HG03064 (cell line): Measurements from ENCODE around the gene HSD17B2.

Source experiments
- ATAC-seq: cut with Tn5 transposase; IDR thresholded peaks from one replicate; pipeline ENCODE4 v1.9.1; 2021; ENCODE audit warnings: low read depth; ENCODE audit not compliant: unreplicated experiment

The HSD17B2 gene

DNA sequence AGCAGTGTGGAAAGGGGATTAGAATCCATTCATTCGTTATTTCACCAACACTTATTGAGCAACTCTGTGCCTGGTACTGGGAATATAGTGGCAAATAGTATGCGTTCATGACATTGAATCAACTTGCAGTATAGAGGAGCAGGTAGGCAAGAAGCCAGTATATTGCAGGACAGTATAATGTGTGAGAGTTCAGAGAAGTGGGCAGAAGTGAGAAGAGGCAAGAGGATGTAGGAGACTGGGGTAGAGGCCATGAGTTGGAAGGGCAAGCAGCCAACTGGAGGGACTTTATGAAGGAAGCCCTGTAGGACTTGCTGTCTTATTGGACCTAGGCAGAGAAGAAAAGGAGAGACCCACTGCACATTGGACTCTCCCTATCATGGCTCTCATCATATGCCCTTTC lies 12.3 kb downstream of the HSD17B2 start:
- no peak for ATAC-seq

DNA sequence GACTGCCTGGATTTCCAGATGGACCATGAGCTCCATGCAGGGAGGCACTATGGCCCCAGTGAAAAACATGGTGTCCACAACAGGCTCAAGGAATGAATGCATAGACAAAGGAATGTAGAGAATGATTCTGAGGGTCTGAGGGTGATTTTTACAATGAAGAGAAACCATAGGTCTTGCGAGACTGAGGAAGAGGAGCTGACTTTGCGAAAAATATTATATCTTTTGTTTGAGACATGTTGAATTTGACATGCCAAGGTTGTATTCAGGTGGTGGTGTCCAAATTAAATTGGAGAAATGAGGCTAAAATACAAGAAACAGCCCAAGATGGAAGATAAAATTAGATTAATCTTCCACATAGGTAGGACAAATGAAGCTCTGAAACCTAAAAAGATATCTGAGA lies 12.7 kb downstream of the HSD17B2 start:
- no peak for ATAC-seq

DNA sequence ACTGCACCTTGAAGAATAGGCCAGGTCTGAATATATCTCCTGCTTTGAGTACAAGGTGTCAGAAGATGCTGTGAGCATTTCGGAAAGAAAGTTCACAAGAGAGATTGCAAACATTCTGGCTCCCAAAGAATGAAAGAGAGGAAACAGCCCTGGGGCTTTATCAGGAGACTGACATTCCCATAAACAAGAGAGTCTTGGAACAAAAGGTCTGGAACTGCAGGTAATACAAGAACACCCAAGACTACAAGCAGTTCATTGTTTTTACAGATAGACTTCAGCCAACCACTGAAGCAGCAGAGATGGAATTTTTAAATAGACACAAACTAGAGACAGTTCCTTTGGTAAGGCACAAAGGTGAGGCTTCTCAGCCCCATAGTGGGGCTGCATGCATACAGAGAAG lies 14.4 kb downstream of the HSD17B2 start:
- ATAC-seq = no peak

DNA sequence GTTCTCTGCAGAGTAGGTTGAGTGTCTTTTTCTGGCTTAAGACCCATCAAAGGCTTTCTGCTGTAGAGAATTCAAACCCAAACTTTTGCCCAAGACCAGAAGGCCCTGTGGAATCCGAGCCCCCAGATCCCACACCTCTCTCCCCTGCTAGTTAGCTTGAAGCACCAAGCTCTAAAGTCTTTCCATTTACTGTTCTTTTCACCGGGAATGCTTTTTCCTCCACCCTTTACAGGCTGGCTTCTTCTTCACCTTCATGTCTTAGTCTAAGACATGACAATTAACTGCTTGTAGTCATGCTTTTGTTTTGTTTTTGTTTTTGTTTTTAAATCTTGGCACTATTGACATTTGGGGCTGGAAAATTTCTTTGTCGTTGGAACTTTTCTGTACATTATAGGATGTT lies 15.5 kb downstream of the HSD17B2 start:
- no peak for ATAC-seq

DNA sequence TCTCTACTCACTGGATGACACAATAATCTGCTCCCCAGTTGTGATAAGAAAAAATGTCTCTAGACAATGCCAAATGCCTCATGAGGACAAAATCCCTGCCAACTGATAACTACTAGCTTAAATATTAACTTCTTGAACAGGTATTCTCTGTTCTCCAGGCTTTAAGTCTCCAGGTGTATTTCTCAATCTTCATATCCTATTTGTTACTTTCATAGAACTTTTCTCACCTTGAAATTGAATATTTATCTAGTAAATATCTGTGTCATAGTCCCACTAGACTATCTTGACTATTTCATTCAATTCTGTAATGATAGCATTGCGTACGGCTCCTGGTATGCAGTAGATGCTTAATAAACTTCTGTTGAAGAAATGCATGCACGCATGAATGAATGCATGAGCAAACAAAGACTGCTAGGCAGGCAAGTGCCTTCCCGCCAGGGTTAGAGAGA lies 15.9 kb downstream of the HSD17B2 start:
- no peak for ATAC-seq

DNA sequence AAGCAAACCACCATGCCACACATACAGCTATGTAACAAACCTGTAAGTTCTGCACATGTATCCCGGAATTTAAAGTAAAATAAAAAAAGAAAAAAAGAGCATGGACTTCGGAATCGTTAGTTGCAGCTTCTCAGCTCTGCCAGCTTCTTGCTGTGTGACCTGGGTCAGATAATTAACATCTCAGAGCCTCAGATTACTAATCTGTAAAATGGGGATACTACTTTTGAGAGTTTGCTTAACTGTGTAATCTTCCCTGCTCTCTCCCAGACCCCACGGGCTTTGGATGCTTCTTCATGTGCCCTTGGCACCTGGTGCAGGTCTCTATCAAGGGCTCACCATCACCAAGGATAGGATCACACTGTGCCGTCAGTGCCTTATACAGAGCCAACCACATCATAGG lies 16.6 kb downstream of the HSD17B2 start:
- ATAC-seq = no peak

DNA sequence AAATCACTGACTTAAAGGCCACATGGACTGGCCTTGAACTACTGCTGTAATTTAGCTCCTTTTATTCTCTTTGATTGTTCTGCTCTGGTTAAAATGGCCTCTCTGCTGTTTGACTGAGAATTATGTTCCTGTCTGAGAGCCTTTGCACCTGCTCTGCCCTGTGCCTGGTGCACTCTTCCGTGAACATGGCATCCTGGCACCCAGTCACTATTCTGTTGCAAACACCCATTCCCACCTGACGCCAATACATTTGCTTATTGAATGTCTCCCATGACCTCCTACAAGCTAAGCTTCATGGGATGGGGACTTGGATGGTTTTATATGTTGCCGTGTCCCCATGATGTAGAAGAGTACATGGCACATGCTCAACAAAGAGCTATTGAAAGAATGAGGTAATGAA lies 20.1 kb downstream of the HSD17B2 start:
- ATAC-seq = no peak

DNA sequence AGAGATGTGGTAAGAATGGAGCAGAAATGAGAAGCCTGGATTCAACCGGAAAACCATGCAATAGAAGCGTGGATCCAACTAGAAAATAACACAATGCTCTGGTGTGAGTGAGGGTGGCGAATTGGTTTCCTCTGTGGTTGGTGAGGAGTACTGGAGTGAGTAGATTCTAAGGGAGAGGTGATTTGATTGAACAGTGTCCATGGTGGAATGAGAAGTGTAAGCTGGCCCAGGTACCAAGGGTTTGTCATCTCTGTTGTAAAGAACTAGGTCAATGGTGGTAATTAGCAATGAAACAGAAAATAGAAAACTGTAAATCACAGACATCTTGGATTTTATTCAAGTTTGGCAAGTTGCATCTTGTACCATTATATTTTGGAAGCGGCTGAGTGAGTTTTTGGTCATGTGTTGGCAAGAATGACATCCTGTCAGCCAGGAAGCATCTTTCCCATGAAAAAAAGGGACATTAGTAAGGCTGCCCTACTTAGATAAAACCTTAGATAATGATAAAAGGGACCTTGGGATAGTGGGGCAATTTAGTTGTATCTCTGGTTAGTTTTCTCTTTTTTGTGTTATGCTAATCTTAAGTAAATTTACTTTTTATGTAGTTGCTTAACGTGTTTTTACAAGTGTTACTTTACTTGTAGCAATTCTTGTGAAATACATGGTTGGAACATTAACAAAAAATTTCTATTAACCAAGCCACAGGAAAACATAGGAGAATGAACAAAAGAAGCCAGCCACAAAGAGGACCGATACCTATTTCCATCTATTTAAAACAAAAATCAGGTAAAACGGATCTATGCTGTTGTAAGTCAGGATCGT lies 20.9 kb downstream of the HSD17B2 start:
- ATAC-seq = no peak

DNA sequence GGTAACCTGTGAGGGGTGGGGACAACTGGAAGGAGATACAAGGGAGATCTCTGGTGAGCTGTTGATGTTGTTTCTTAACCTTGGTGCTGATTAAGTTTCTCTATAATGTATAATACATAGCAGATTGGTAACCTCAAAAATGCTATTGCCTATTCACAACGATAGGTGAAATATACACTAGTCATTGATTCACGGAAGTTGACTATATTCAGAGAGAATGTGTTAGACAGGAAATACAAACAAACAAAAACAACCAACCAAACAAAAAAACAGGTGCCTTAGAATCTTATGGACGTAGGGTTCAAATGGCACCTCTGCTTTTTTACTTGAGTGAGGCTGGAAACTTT lies 21.5 kb downstream of the HSD17B2 start:
- ATAC-seq = no peak

DNA sequence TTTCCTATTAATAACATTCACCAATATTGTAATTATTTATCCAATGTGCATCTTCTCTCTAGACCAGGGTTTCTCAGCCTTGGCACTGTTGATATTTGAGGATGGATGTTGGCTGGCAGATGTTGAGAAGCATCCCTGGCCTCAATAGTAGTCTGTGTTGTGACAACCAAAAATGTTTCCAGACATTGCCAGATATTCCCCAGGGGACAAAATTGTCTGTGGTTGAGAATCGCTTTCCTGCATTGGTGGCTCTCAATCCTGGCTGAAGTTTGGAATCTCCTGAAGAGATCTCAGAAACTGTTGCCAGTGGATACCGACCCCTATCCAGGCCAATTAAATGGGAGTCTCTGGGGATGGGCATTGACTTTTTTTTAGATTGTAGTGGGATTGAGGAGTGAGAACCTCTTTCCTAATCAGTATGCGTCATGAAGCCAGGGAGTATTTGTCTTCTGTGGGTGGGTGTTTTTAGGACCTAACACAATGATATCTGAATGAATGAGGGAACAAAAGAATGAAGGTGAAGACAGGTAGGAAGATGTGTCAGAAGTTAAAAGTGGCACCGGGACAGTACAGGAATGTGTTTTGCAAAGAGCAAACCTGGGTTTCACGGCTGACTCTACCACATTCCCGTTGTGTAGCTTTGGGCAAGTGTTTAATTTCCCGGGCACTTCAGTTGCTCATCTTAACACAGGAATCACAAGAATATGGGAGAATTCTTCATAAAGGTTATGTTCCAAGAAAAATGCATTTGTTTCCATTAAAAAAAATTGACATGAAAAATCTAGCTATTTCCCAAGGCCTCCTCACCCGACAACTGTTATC lies 24.3 kb downstream of the HSD17B2 start:
- no peak for ATAC-seq

DNA sequence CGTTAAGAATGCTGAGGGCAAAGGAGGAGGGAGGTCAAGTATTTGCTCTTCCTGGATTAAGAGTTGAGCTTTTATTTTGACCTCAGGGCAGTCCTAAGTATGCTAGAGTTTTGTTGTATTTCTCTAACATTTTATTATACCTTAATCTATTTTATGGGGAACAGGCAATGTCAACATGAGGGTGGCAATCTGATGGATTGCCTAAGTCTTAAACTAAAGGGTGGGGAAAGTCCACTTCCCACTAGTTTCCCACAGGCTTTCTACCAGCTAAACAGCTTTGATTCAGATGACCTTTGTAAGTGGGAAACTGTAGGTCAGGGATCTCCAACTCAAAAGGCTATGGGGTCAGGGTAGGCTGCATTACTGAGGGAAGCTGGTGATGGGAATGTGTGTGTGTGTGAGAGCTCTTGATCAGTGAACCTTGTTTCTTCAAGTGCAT lies 24.9 kb downstream of the HSD17B2 start:
- ATAC-seq = no peak

DNA sequence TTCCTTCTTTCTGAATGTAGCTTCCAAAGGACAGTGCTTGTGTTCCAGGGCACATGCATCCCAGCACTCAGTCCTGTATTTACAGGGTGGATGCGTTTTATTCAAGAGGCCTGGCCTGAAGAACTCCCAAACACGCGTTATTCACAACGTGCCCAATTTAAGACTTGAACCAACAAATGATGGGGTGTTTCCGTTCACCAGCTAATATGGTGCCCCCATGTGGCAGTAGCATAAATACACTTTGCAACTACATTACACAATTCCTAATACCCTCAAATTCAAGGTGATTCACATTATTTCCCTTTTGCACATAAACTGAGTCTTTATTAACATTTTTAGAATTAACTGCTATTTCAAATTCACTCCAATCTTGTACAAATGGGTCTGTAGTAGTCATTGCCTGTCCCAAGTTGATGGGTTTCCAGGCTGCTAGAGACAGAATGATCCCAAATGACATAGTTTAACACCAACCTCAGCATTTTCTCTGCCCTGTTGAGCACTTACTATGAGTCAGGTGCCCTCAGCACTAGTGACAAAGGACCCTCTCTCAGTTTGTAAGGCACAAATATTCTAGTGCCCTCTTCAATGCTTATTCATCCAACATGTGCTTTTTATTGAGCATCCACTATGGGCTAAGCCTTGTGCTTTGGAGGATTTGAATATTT lies 26.9 kb downstream of the HSD17B2 start:
- no peak for ATAC-seq

DNA sequence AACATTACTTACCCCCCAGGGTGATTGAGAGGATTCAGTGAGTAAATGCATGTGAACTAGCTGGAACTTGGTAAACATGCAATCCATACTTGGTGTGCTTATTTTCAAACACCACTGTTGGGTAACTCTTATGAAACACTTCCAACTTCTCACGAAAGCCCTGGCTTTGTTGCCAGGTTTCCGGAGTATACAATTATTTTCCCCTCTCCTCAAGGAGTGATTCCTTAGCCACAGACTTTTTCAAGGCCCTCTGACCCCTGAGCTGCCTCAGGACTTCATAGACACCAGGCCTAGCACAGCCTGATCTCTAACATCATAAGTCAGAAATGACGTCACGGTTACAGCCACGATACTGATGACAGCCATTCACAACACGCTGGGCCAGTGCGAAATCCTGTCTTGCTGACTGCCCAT lies 27.6 kb downstream of the HSD17B2 start:
- no peak for ATAC-seq

DNA sequence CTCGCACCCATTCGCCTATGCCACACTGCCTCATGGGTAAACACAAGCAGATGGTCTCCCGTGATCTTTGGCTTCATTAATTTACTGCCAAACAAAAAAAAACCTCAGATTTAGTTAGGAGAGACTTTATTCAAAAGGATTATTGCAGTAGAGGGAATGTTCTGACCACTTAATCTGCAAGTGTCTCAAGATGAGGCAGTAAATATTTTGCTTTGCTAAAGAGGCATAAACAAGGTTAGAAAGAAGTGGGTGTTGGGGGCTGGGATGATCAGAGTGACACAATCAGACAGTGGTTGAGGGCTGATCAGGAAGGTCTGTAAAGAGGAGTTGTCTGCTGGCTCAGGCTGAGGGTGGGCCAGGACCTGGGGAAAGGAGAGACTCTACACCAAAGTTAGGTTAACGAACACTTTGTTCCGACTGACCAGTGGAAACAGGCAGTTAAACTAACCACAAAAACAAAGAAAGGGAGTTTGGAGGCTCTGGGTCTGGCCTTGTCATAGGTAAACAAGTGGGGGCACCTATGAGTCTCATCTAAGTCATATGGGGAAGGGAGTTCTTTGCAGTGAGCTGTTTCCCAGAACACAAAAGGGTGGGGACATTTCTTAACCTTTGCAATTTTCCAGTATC lies 28.5 kb downstream of the HSD17B2 start:
- no peak for ATAC-seq

DNA sequence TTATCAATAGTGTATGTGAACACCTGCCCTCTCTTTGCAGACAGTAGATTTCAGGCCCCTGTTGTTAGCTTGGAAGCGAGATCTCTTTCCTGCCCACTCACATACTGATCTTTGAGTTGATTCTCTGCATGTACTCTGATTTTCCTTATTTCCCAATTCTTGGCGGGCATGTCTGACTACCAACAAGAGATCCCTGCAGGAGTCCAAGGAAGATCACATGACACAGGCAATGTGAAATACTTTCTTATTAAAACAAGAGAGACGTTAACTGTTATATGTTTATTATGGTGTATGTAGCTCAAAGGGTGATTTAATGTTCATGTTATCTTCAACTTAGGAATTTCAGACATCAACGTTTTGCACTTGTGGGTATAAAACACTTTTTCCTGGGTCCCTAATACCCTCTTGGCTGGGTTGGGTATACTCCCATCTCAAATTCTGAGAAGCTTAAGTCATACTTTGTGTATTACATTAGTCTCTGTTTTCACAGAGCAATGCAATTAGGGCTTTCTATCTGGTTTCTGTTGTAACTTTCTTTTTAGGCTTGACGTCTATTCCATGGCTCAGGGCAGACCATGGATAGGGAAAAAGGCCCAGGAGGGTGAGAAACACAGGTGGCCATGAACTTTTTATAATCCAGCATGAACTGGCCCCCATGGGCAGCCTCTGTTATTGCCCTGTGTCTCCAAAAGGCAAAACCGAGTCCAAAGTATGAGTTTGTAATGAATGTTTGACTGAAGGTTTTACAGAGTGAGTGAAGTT lies 32.2 kb downstream of the HSD17B2 start:
- no peak for ATAC-seq

DNA sequence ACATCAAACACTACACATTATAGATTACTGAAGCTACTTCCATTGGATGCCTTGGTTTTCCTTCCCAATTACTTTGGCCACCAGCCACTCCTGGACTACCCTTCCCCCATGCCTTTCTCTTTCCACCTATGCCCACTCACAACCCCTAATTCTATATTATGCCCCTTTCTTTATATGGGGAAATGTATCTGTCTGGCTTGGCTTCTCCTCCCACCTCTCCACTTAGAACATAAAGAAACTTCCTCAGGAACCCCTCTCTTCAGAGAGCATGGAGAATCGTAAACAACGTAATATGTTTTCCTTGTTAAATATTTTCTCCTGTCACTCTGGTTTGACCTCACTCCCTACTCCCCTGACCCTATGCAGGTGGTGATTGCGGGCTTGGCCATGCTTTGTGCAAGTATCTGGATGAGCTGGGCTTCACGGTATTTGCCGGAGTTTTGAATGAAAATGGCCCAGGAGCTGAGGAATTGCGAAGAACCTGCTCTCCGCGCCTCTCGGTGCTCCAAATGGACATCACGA lies 32.8 kb downstream of the HSD17B2 start:
- no peak for ATAC-seq

DNA sequence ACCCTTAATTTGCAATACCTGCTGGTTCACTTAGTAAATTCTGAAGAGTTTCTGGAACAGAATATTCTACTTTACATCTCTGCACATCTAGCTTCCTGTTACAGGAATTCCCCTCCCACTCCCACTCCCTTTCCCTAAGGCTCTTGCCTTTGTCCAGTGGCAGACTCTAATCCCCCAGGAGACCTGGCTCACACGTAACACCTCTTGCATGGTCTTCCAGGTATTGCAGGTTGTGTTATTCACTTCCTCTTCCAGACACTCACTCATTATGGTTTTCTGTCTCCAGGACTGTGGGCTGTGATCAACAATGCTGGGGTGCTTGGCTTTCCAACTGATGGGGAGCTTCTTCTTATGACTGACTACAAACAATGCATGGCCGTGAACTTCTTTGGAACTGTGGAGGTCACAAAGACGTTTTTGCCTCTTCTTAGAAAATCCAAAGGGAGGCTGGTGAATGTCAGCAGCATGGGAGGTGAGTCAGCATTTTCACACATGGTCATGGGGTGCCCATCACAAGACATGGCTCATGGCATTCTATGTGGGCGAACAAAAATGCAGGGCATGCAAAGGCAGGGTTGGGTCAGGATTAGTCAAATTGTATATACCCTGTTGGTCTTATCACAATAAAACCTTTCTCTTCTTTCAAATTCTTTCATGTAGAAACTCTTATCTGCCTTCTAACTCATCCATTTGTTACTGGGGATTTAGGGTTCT lies 35.8 kb downstream of the HSD17B2 start:
- ATAC-seq = no peak

DNA sequence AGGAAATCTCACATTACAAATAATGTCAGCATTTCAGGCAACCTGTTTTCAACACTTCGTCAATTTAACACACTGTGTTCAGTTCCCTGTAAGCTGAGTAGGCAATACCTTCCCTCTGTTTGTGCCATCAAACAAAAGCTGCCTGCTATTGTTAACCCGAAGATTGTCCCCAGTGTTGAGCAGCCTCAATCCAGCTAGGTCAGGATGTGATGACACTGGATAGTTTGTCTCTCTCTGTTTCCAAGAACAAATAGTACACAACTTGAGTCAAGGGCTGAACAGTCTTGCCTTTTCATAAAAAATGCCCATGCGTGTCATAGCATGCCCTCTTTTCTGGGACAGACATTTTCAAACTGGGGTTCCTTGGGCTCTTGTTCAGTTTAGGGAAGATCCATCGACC lies 36.4 kb downstream of the HSD17B2 start:
- no peak for ATAC-seq

DNA sequence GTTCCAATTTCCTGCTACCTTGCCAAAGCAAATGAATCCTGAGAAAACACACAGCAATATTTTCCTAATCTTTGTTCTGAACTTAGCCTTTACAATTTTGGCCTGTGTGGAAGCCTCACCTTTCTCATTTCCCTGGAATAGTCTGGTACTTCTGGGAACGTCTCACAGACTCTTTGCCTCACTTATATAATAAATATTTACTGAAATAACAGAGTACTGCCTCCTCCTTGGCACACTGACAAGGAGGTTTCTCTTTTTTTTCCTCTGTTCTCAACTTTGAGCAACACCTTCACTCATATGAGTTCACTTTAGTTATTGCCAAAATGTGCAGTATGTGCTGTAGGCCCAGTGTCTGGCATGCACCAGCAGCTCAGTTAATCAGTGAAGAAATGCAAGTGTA lies 37.3 kb downstream of the HSD17B2 start:
- ATAC-seq = no peak
